CD14-positive monocyte (primary cell): ENCODE measurements around the gene SNTN. TPM values are rescaled to one million over a fixed set of nuclear protein-coding genes. Genes with fewer than 3 reads are reported as not detected.

Experiments
- DNase-seq, 3 donors: peaks; one replicate each; pipeline ENCODE4 v3.0.0-alpha.2; 2011 to 2022
- H2AFZ ChIP-seq: 2 replicates; pipeline ENCODE4 v1.6.0; 2012; ENCODE audit warnings: mild to moderate bottlenecking, low read depth, low read length, inconsistent platforms; ENCODE audit not compliant: insufficient read depth, poor library complexity, severe bottlenecking
- H3K27ac ChIP-seq, 2 donors: 1 replicate in 1 of 2; 2 replicates in 1 of 2; pipeline ENCODE4 v1.5.1; 2012 to 2013; ENCODE audit warnings: low read length in 2 of 2, control low read depth in 1 of 2, inconsistent platforms in 1 of 2, low read depth in 1 of 2, mild to moderate bottlenecking in 1 of 2
- H3K27me3 ChIP-seq, 2 donors: one replicate each; pipeline versions ENCODE4 v1.6.0 to v1.6.1; 2011 to 2013; ENCODE audit warnings: low read length in 2 of 2; ENCODE audit not compliant: control insufficient read depth in 2 of 2, insufficient read depth in 2 of 2
- H3K36me3 ChIP-seq, 2 donors: replicated peaks in 1 of 2; 1 replicate in 1 of 2; 2 replicates in 1 of 2; pipeline versions ENCODE4 v1.5.1 to v1.6.1; 2012 to 2013; ENCODE audit warnings: low read length in 2 of 2, control low read depth in 1 of 2, inconsistent platforms in 1 of 2, mild to moderate bottlenecking in 1 of 2; ENCODE audit not compliant: insufficient read depth in 2 of 2, control insufficient read depth in 1 of 2
- H3K4me1 ChIP-seq, 2 donors: 1 replicate in 1 of 2; 2 replicates in 1 of 2; pipeline versions ENCODE4 v1.5.1 to v1.6.1; 2012 to 2013; ENCODE audit warnings: low read length in 2 of 2, control low read depth in 1 of 2, inconsistent platforms in 1 of 2, mild to moderate bottlenecking in 1 of 2, moderate library complexity in 1 of 2; ENCODE audit not compliant: insufficient read depth in 2 of 2, control insufficient read depth in 1 of 2
- H3K4me2 ChIP-seq: replicated peaks from 2 replicates; pipeline ENCODE3; 2012; ENCODE audit warnings: low read length, moderate library complexity, mild to moderate bottlenecking; ENCODE audit not compliant: poor library complexity, severe bottlenecking; ENCODE audit errors: extremely low read depth
- H3K4me3 ChIP-seq, 3 experiments: fragments of 200-600 bp in 1 of 3; sonication (generic) in 1 of 3; replicated peaks in 1 of 3; 1 replicate in 2 of 3; 2 replicates in 1 of 3; pipeline ENCODE4 v1.5.1; 2011 to 2013; ENCODE audit warnings: low read length in 3 of 3, mild to moderate bottlenecking in 3 of 3, control low read depth in 2 of 3, low read depth in 2 of 3, inconsistent platforms in 1 of 3, moderate library complexity in 1 of 3
- H3K79me2 ChIP-seq: 2 replicates; pipeline ENCODE4 v1.6.0; 2012; ENCODE audit warnings: mild to moderate bottlenecking, control low read depth, inconsistent platforms, low read length, moderate library complexity; ENCODE audit not compliant: insufficient read depth
- H3K9ac ChIP-seq: 2 replicates; pipeline ENCODE4 v1.6.0; 2017; ENCODE audit warnings: low read length, mild to moderate bottlenecking; ENCODE audit not compliant: insufficient read depth, poor library complexity, severe bottlenecking
- H3K9me3 ChIP-seq, 2 donors: replicated peaks in 1 of 2; 1 replicate in 1 of 2; 2 replicates in 1 of 2; pipeline versions ENCODE4 v1.5.1 to v1.6.1; 2012 to 2013; ENCODE audit warnings: low read length in 2 of 2, control low read depth in 1 of 2; ENCODE audit not compliant: control insufficient read depth in 1 of 2, insufficient read depth in 1 of 2
- H4K20me1 ChIP-seq: 2 replicates; pipeline ENCODE4 v1.6.0; 2012; ENCODE audit warnings: mild to moderate bottlenecking, low read length, control low read depth, moderate library complexity; ENCODE audit not compliant: insufficient read depth
- H3K27ac Mint-ChIP-seq, 7 donors: one replicate each; pipeline ENCODE4 v1.8.0; 2020; ENCODE audit warnings: mild to moderate bottlenecking in 7 of 7, mixed read lengths in 7 of 7, moderate library complexity in 6 of 7, inconsistent platforms in 2 of 7
- H3K27me3 Mint-ChIP-seq, 3 donors: one replicate each; pipeline ENCODE4 v1.8.0; 2021 to 2022; ENCODE audit warnings: low read depth in 3 of 3, mild to moderate bottlenecking in 3 of 3, mixed read lengths in 3 of 3, moderate library complexity in 3 of 3, inconsistent platforms in 1 of 3
- H3K36me3 Mint-ChIP-seq, 2 donors: one replicate each; pipeline ENCODE4 v1.8.0; 2020; ENCODE audit warnings: mixed read lengths in 2 of 2, inconsistent platforms in 1 of 2, mild to moderate bottlenecking in 1 of 2
- H3K4me1 Mint-ChIP-seq: one replicate; pipeline ENCODE4 v1.8.0; 2020; ENCODE audit warnings: mild to moderate bottlenecking, mixed read lengths
- H3K4me3 Mint-ChIP-seq, 2 donors: one replicate each; pipeline ENCODE4 v1.8.0; 2020; ENCODE audit warnings: mild to moderate bottlenecking in 2 of 2, mixed read lengths in 2 of 2, moderate library complexity in 1 of 2
- H3K9me3 Mint-ChIP-seq, 7 donors: one replicate each; pipeline ENCODE4 v1.8.0; 2020 to 2022; ENCODE audit warnings: mixed read lengths in 7 of 7, mild to moderate bottlenecking in 6 of 7, moderate library complexity in 6 of 7, inconsistent platforms in 2 of 7
- CTCF ChIP-seq: fragments of 200-600 bp; IDR thresholded peaks from one replicate; pipeline ENCODE4 v1.8.0; 2022; ENCODE audit warnings: antibody characterized with exemption, mild to moderate bottlenecking
- WGBS: methylation state at CpG from one replicate; pipeline ENCODE4 v1.1.5; 2013; ENCODE audit warnings: missing lambda C conversion rate; ENCODE audit not compliant: insufficient coverage; 5-methylcytosine and 5-hydroxymethylcytosine counted together
- intact Hi-C, 2 donors: fragments of 100-400 bp; cut with micrococcal nuclease; formaldehyde crosslinking; loops; one replicate each; pipeline versions ENCODE4 v1.15.0 to v1.15.1; 2023
- polyA plus RNA-seq, 3 donors: library from polyadenylated mRNA; depleted of rRNA in 1 of 3; unstranded in 2 of 3; stranded (reverse) in 1 of 3; fragments of 300-500 nt in 2 of 3; fragments of >200 nt in 1 of 3; fragmentation: Illumina TruSeq in 2 of 3; gene quantifications; 1 replicate in 2 of 3; 2 replicates in 1 of 3; pipeline ENCODE4 v1.2.3, GENCODE V29; 2012 to 2021

The SNTN gene
- polyA plus RNA-seq, 3 donors, result not detected

DNA sequence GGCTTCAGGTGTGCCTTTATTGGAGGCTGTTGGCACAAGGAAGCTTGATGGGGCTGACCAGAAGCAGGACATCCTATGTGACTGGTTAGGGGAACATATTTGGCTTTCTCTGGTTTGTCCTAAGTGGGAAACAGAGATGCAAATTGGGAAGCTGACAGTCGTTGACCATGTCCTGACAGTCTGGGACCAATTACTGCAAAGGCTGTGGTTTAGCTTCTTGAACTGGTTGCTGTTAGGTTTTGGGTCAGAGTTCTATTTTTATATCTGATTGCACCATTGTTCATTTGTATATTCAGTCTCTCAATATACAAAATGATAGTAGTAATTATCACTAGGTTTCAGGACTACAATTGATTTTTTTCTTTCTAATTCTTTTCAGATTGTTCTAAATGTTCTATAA, 36.8 kb downstream of the SNTN start:
- Mint-ChIP-seq H3K27ac (no peak overlapping the region), H3K27me3 (peaks cover 0 to 3% (median 1%) of the 10 kb centered on the region in 3 donors), H3K9me3 (peaks cover 3 to 19% (median 12%) of the 10 kb centered on the region in 7 donors), H3K4me1 (no peaks in the 10 kb centered on the region), H3K36me3 (no peaks in the 10 kb centered on the region), H3K4me3 (no peak overlapping the region)
- H3K9ac ChIP-seq, result no peak overlapping the region
- no peak overlapping the region for H3K4me2 ChIP-seq
- H3K36me3 ChIP-seq, result no peaks in the 10 kb centered on the region
- no peak overlapping the region for H3K4me3 ChIP-seq
- no peak for TF ChIP-seq CTCF
- intact Hi-C loops, result no loop called here
- 0% methylated on average over 1 of the region's 1 CpG for WGBS
- no peaks in the 10 kb centered on the region for H3K27me3 ChIP-seq
- DNase-seq, result no peak
- H3K79me2 ChIP-seq, result no peaks in the 10 kb centered on the region
- no peaks in the 10 kb centered on the region for H3K4me1 ChIP-seq
- no peak overlapping the region for H3K27ac ChIP-seq
- peaks cover 0 to 6% of the 10 kb centered on the region in 2 donors for H3K9me3 ChIP-seq
- H2AFZ ChIP-seq, result no peak overlapping the region
- no peaks in the 10 kb centered on the region for H4K20me1 ChIP-seq

- H3K79me2 ChIP-seq, result no peaks in the 10 kb centered on the region
- H4K20me1 ChIP-seq, result no peaks in the 10 kb centered on the region
- no peak for DNase-seq
- no peak overlapping the region for H3K4me3 Mint-ChIP-seq
- H3K9ac ChIP-seq, result no peak overlapping the region
- no peaks in the 10 kb centered on the region for H3K36me3 ChIP-seq
- H3K4me3 ChIP-seq, result no peak overlapping the region
- H3K36me3 Mint-ChIP-seq, result no peaks in the 10 kb centered on the region
- peaks cover 0 to 8% of the 10 kb centered on the region in 2 donors for H3K9me3 ChIP-seq
- H2AFZ ChIP-seq, result no peak overlapping the region
- no peak for TF ChIP-seq CTCF
- H3K4me2 ChIP-seq, result no peak overlapping the region
- no peak overlapping the region for H3K27ac ChIP-seq
- H3K9me3 Mint-ChIP-seq, result peaks cover 3 to 26% (median 20%) of the 10 kb centered on the region in 7 donors
- peaks cover 0 to 3% (median 1%) of the 10 kb centered on the region in 3 donors for H3K27me3 Mint-ChIP-seq
- H3K27me3 ChIP-seq, result no peaks in the 10 kb centered on the region
- H3K4me1 Mint-ChIP-seq, result no peaks in the 10 kb centered on the region
- no peak overlapping the region for H3K27ac Mint-ChIP-seq
- no peaks in the 10 kb centered on the region for H3K4me1 ChIP-seq
- intact Hi-C loops, result no loop called here
Observed at GRCh38 chr3:63693351-63693750, 40.9 kb downstream of the SNTN start.
